ENCODE results near the gene STOX2.

GRCh38 chr4:183860731-183861130, 44.4 kb upstream of the STOX2 start:
- TF ChIP-seq ZGPAT (CRISPR knock-in tag; IDR thresholded peaks at IDR 0.05) (no peak), PTBP1 (IDR thresholded peaks at IDR 0.05; ENCODE audit: low read depth, low read length, poor library complexity, severe bottlenecking) (no peak), RBM22 (optimal IDR thresholded peaks at IDR 0.05; ENCODE audit: low read length) (no peak), RNF2 (conservative IDR thresholded peaks at IDR 0.05; ENCODE audit: low read depth) (no peak), CTCF (CRISPR knock-in tag; IDR thresholded peaks at IDR 0.05) (no peak), ZEB1 (IDR thresholded peaks at IDR 0.05; ENCODE audit: insufficient replicate concordance, low read depth) (no peak)
